ENCODE data around the gene REPS2. TPM values are rescaled to one million over a fixed set of nuclear protein-coding genes. Genes with fewer than 3 reads are reported as not detected.
"Not testable (repeated sequence)": the region's sequence is repeated elsewhere in the genome, so short reads cannot be mapped to it uniquely, and the experiment has no call there.

The REPS2 gene
- total and polyA plus RNA-seq, 8 donors, result 12.6 to 19.5 (median 15.1) TPM

DNA sequence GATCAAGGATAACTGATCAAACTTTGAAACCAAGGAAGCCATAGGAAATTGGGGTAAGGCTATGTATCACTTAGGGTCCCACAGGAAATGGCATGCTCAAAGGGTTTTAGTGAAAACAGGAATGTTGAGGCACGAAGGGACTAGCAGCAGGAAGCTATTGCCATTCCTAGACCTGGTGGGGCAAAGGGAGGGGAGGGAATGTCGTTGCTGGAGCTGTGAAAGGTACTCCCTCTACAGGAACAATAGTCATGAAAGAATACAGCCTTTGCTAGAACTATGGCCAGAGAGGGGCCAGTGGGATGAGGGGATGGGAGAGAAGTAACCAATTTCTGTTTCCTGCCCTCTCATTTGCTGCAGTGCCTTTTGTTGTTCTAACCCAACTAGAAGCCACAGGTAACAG, 11.9 kb downstream of the REPS2 start:
- TF ChIP-seq, protein P1, sequence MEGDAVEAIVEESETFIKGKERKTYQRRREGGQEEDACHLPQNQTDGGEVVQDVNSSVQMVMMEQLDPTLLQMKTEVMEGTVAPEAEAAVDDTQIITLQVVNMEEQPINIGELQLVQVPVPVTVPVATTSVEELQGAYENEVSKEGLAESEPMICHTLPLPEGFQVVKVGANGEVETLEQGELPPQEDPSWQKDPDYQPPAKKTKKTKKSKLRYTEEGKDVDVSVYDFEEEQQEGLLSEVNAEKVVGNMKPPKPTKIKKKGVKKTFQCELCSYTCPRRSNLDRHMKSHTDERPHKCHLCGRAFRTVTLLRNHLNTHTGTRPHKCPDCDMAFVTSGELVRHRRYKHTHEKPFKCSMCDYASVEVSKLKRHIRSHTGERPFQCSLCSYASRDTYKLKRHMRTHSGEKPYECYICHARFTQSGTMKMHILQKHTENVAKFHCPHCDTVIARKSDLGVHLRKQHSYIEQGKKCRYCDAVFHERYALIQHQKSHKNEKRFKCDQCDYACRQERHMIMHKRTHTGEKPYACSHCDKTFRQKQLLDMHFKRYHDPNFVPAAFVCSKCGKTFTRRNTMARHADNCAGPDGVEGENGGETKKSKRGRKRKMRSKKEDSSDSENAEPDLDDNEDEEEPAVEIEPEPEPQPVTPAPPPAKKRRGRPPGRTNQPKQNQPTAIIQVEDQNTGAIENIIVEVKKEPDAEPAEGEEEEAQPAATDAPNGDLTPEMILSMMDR (IDR thresholded peaks at IDR 0.05), result no peak
- no peaks in the 10 kb centered on the region for H3K36me3 ChIP-seq
- DNase-seq (no peak), ATAC-seq (no peak)
- H3K4me3 ChIP-seq, result no peak overlapping the region
- intact Hi-C loops (cut with DNase I), result no loop called here
- H3K9me3 ChIP-seq, result no peaks in the 10 kb centered on the region
- H3K27me3 ChIP-seq, result peaks cover 0 to 13% of the 10 kb centered on the region in 2 donors
- peaks cover 0 to 7% of the 10 kb centered on the region in 2 donors for H3K4me1 ChIP-seq
- no peak overlapping the region for H3K27ac ChIP-seq

DNA sequence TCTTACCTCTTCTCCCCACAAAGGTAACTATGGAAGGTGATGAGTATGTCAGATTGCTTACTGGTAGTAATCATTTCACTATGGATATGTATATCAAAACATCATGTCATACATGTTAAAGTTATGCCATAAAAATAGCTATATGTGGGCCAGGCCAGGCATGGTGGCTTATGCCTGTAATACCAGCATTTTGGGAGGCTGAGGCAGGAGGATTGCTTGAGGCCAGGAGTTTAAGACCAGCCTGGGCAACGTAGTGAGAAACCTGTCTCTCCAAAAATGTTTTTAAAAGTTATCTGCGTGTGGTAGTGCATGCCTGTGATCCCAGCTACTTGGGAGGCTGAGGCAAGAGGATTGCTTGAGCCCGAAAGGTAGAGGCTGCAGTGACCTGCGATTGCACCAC, 16.2 kb downstream of the REPS2 start:
- intact Hi-C loops (cut with DNase I); ATAC-seq; H3K4me3 ChIP-seq: not testable (repeated sequence)

DNA sequence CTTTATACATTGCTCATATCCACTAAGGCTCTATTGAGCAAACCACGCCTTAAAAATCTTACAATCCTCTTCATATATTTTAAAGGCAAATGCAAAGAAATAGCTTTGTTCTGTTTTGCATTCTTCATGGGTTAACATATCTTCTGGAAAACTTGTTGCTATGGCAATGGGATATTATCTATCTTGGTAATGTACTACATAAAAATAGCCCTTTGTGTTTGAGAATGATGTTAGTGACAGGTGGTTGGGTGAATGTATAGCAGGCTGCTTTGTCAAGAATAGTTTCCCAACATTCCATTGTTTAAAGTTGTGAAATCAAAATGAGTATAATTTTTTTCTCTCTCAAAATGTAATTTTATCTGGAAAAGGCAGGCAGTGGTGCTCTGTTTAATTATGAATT, 16.8 kb downstream of the REPS2 start:
- H3K36me3 ChIP-seq, result no peaks in the 10 kb centered on the region
- TF ChIP-seq, protein P1 (IDR thresholded peaks at IDR 0.05), result no peak
- H3K4me3 ChIP-seq, result no peak overlapping the region
- H3K9me3 ChIP-seq, result no peaks in the 10 kb centered on the region
- peaks cover 0 to 4% of the 10 kb centered on the region in 2 donors for H3K27me3 ChIP-seq
- DNase-seq (no peak), ATAC-seq (no peak)
- no peaks in the 10 kb centered on the region for H3K4me1 ChIP-seq
- H3K27ac ChIP-seq, result no peak overlapping the region
- intact Hi-C loops (cut with DNase I), result no loop called here

More for the DNA sequence above, 16.2 kb downstream of the REPS2 start:
- DNase-seq, H3K27ac ChIP-seq, H3K27me3 ChIP-seq, H3K9me3 ChIP-seq, H3K36me3 ChIP-seq, H3K4me1 ChIP-seq: not testable (repeated sequence)

DNA sequence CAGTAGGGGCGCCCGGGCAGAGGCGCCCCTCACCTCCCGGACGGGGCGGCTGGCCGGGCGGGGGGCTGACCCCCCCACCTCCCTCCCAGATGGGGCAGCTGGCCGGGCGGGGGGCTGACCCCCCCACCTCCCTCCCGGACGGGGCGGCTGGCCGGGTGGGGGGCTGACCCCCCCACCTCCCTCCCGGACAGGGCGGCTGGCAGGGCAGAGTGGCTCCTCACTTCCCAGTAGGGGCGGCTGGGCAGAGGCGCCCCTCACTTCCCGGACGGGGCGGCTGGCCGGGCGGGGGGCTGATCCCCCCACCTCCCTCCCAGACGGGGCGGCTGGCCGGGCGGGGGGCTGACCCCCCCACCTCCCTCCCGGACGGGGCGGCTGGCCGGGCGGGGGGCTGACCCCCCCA, 18.5 kb downstream of the REPS2 start:
- H3K27me3 ChIP-seq; H3K4me3 ChIP-seq; H3K4me1 ChIP-seq; DNase-seq; intact Hi-C loops (cut with DNase I); H3K36me3 ChIP-seq; H3K9me3 ChIP-seq; ATAC-seq; H3K27ac ChIP-seq: not testable (repeated sequence)

DNA sequence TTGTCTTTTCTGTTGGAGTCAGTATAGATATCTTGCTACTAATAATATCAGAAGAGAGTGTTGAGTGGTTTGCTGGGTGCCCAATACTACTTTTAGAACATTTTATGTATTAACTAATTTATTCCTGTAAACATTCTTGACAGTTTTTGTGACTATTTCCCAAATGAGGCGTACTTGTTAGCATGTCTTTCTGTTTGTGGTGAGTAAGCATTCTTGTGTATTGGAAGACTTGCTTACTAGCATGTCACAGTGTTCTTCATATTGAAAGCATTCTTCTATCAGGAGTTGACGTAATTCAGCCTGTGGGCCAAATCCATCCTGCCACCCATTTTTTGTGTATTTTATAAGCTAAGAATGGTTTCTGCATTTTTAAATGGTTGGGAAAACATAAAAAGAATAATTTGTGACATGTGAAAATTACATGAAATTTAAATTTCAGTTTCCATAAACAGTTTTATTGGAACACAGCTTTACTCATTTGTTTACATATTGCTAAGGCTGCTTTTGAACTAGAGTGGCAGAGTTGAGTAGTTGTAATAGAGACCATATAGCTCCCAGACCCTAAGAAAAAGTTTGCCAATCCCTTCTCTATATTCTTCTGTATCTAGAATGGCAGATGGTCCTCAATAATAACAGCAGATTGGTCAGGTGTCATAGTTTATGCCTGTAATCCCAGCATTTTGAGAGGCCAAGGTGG, 20.4 kb downstream of the REPS2 start:
- H3K36me3 ChIP-seq, result no peaks in the 10 kb centered on the region
- H3K27ac ChIP-seq, result no peak overlapping the region
- H3K27me3 ChIP-seq, result no peaks in the 10 kb centered on the region
- DNase-seq, result no peak
- no peak overlapping the region for H3K4me3 ChIP-seq
- no peak for ATAC-seq
- intact Hi-C loops (cut with DNase I), result no loop called here
- TF ChIP-seq, protein P1 (IDR thresholded peaks at IDR 0.05), result no peak
- no peaks in the 10 kb centered on the region for H3K9me3 ChIP-seq
- no peaks in the 10 kb centered on the region for H3K4me1 ChIP-seq

DNA sequence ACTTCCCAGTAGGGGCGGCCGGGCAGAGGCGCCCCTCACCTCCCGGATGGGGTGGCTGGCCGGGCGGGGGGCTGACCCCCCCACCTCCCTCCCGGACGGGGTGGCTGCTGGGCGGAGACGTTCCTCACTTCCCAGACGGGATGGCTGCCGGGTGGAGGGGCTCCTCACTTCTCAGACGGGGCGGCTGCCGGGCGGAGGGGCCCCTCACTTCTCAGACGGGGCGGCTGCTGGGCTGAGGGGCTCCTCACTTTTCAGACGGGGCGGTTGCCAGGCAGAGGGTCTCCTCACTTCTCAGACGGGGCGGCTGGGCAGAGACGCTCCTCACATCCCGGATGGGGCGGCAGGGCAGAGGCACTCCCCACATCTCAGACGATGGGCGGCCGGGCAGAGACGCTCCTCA, 22.3 kb downstream of the REPS2 start:
- H3K27ac ChIP-seq; H3K36me3 ChIP-seq; intact Hi-C loops (cut with DNase I); ATAC-seq; DNase-seq; H3K4me3 ChIP-seq; H3K9me3 ChIP-seq; H3K27me3 ChIP-seq; H3K4me1 ChIP-seq: not testable (repeated sequence)

DNA sequence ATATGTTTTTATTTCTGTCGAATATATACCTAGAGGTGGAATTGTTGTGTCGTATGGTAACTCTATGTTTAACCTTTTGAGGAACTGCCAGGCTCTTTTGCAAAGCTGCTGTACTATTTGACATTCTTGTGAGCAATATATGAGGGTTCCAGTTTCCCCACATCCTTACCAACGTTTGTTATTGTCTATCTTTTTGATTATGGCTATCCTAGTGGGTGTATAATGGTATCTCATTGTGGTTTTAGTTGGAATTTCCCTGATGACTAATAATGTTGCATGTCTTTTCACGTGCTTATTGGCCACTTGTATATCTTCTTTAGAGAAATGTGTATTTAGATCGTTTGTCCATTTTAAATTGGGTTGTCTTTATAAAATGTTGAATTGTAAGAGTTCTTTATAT, 24.5 kb downstream of the REPS2 start:
- DNase-seq, result no peak

More for the DNA sequence above, 24.5 kb downstream of the REPS2 start:
- intact Hi-C loops (cut with DNase I), result no loop called here
- no peaks in the 10 kb centered on the region for H3K9me3 ChIP-seq
- no peaks in the 10 kb centered on the region for H3K36me3 ChIP-seq
- H3K4me3 ChIP-seq, result no peak overlapping the region
- no peak for ATAC-seq
- H3K27me3 ChIP-seq, result peaks cover 0 to 6% of the 10 kb centered on the region in 2 donors
- TF ChIP-seq, protein P1 (IDR thresholded peaks at IDR 0.05), result no peak
- no peak overlapping the region for H3K27ac ChIP-seq
- no peaks in the 10 kb centered on the region for H3K4me1 ChIP-seq
